Transverse colon (tissue), 4 donors: ENCODE data around the gene AUNIP. TPM values are rescaled to one million over a fixed set of nuclear protein-coding genes. Genes with fewer than 3 reads are reported as not detected.

Source experiments
- DNase-seq: peaks from one replicate; pipeline ENCODE4 v3.0.0-alpha.2; 2019
- H3K27ac ChIP-seq, 4 donors: fragments of 200-600 bp; sonication (generic); 2 replicates each; pipeline ENCODE4 v1.5.1; 2016 to 2018; ENCODE audit warnings: inconsistent platforms in 4 of 4
- H3K27me3 ChIP-seq: fragments of 200-600 bp; sonication (generic); 2 replicates; pipeline ENCODE4 v1.5.1; 2017; ENCODE audit warnings: inconsistent platforms
- H3K36me3 ChIP-seq, 4 donors: fragments of 200-600 bp; sonication (generic); 2 replicates each; pipeline ENCODE4 v1.5.1; 2017 to 2019; ENCODE audit warnings: inconsistent platforms in 4 of 4
- H3K4me1 ChIP-seq, 4 donors: fragments of 200-600 bp; sonication (generic); 2 replicates each; pipeline ENCODE4 v1.5.1; 2017 to 2020; ENCODE audit warnings: inconsistent platforms in 4 of 4
- H3K4me3 ChIP-seq, 4 donors: fragments of 200-600 bp; sonication (generic); 1 replicate in 1 of 4; 2 replicates in 3 of 4; pipeline versions ENCODE4 v1.5.1 to v1.6.1; 2017 to 2019; ENCODE audit warnings: inconsistent platforms in 4 of 4
- H3K9me3 ChIP-seq, 2 donors: fragments of 200-600 bp; sonication (generic); 2 replicates each; pipeline ENCODE4 v1.5.1; 2017 to 2019; ENCODE audit warnings: inconsistent platforms in 2 of 2
- CTCF ChIP-seq, 5 experiments: fragments of 200-600 bp in 3 of 5; fragments of 450-650 bp in 2 of 5; sonication (generic) in 3 of 5; IDR thresholded peaks; 1 replicate in 2 of 5; 2 replicates in 3 of 5; pipeline ENCODE4 v1.5.1; 2016 to 2017; ENCODE audit warnings: antibody characterized with exemption in 5 of 5, inconsistent platforms in 3 of 5, mild to moderate bottlenecking in 2 of 5, moderate library complexity in 1 of 5
- EP300 ChIP-seq: sonication (generic); formaldehyde crosslinking; IDR thresholded peaks from one replicate; pipeline ENCODE4 v1.6.1; 2017; ENCODE audit warnings: antibody characterized with exemption, low read depth
- POLR2A ChIP-seq: fragments of 450-650 bp; IDR thresholded peaks from one replicate; pipeline ENCODE4 v1.6.1; 2016; ENCODE audit warnings: antibody characterized with exemption, mild to moderate bottlenecking, moderate library complexity
- POLR2AphosphoS5 ChIP-seq, 3 donors: sonication (generic); formaldehyde crosslinking; IDR thresholded peaks; one replicate each; pipeline ENCODE4 v1.6.1; 2016; ENCODE audit warnings: antibody characterized with exemption in 3 of 3
- WGBS, 2 donors: methylation state at CpG; one replicate each; pipeline ENCODE4 v1.1.5; 2018; ENCODE audit warnings: low coverage in 1 of 2; 5-methylcytosine and 5-hydroxymethylcytosine counted together
- in situ Hi-C, 4 donors: fragments of 200-750 bp; cut with MboI; loops; one replicate each; pipeline versions ENCODE4 v1.15.0 to v1.15.1; 2017; ENCODE audit warnings: low sequenced_read_pairs in 3 of 4, low pct_ligation_motif_present in 1 of 4, low pct_unique_long_range_greater_than_20kb in 1 of 4
- intact Hi-C: fragments of 100-400 bp; cut with DNase I; formaldehyde crosslinking; loops from one replicate; pipeline ENCODE4 v1.15.1; 2023; ENCODE audit warnings: low total_unique reads
- total RNA-seq, 4 donors: library from RNA; depleted of rRNA; stranded (reverse); fragments of >200 nt; gene quantifications; one replicate each; pipeline ENCODE4 v1.1.0, GENCODE V29; 2016

Gene AUNIP
- total RNA-seq, 4 donors from 2014 or later = 0.41 TPM; not detected in 3

GRCh38 chr1:25828491-25828890 is 30.8 kb downstream of the AUNIP start:
- in situ Hi-C loops (no loop called here), intact Hi-C loops (no loop called here)
- Histone ChIP-seq H3K4me1 (no peaks in the 10 kb centered on the region), H3K4me3 (no peak overlapping the region), H3K27ac (no peak overlapping the region), H3K36me3 (peaks cover 0 to 74% (median 37%) of the 10 kb centered on the region in 4 donors), H3K9me3 (no peaks in the 10 kb centered on the region), H3K27me3 (no peaks in the 10 kb centered on the region)
- 60% methylated on average over 3 of the region's 3 CpGs; no CpG with 5 or more reads in 1 of the 2 donors for WGBS, 2 donors
- DNase-seq = no peak
- no peak for TF ChIP-seq EP300
- no peak for TF ChIP-seq CTCF (IDR thresholded peaks at IDR 0.05)
- no peak for TF ChIP-seq POLR2AphosphoS5 (IDR thresholded peaks at IDR 0.05)
- TF ChIP-seq POLR2A = no peak

DNA sequence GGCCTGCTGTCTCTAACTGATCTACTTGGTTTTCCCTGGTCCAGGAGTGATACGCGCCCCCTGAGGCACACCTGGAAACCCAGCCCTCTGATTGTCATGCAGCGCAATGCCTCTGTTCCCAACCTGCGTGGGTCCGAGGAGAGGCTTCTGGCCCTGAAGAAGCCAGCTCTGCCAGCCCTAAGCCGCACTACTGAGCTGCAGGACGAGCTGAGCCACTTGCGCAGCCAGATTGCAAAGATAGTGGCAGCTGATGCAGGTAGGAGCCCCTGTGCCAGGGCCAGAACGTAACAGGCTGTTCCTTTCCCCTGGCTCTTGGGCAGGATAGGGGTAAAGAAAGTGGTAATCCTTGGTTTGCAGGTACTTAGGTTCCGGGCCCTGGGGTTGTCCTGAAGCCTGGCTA is 32.7 kb downstream of the AUNIP start:
- Histone ChIP-seq H3K4me3 (no peak overlapping the region), H3K27ac (no peak overlapping the region), H3K9me3 (no peaks in the 10 kb centered on the region), H3K27me3 (no peaks in the 10 kb centered on the region), H3K4me1 (peaks cover 3 to 5% (median 4%) of the 10 kb centered on the region in 4 donors), H3K36me3 (peaks cover 0 to 55% (median 29%) of the 10 kb centered on the region in 4 donors)
- in situ Hi-C loops = no loop called here
- intact Hi-C loops = no loop called here
- TF ChIP-seq POLR2A = no peak
- TF ChIP-seq POLR2AphosphoS5 (IDR thresholded peaks at IDR 0.05) = no peak
- no peak for TF ChIP-seq EP300
- TF ChIP-seq CTCF (IDR thresholded peaks at IDR 0.05) = no peak
- WGBS, 2 donors = 97 to 100% methylated on average over 1 to 10 of the region's 10 CpGs
- no peak for DNase-seq

DNA sequence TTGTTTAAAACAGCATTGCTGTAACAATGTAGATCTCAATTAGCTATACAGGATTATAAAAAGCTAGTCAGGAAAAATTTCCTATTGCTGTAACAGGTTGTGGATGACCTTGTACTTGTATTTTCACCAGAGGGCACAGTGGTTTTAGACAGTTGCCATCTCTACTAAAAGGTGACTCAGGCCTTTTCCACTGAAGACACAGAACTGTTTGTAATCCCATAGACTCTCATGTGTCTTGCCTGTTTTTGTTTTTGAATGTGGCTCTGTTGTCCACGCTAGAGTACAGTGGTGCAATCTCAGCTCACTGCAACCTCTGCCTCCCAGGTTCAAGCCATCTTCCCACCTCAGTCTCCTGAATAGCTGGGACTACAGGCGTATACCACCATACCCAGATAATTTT is 33.7 kb downstream of the AUNIP start:
- intact Hi-C loops (no loop called here), in situ Hi-C loops (no loop called here)
- TF ChIP-seq POLR2A = no peak
- TF ChIP-seq POLR2AphosphoS5 (IDR thresholded peaks at IDR 0.05) = no peak
- TF ChIP-seq CTCF (IDR thresholded peaks at IDR 0.05) = no peak
- no peak for TF ChIP-seq EP300
- Histone ChIP-seq H3K27ac (no peak overlapping the region), H3K36me3 (peaks cover 0 to 46% (median 21%) of the 10 kb centered on the region in 4 donors), H3K27me3 (no peaks in the 10 kb centered on the region), H3K4me1 (peaks cover 9 to 15% (median 11%) of the 10 kb centered on the region in 4 donors), H3K9me3 (no peaks in the 10 kb centered on the region), H3K4me3 (no peak overlapping the region)
- no peak for DNase-seq
- WGBS, 2 donors = 95 to 100% methylated on average over 2 of the region's 2 CpGs

DNA sequence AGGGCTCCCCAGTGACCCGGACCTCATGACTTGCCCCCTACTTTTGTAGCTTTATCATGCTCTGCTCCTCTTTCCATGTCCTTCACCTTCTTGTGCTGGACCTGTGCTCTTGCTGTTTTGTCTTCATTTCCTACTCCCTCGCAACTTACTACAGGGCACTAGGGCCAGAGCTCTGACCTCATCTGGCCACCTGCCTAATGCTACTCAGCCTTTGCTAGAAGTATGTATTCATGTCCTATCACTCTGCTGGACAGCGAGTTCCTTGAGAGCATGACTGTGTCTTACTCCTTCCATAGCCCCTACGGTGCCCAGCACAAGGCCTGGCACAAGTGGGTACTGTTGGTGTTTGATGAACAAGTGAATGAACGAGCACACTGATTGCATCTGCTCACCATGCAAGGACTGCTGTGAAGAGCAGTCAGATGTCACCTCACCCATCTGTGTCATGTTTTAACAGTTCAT is 37.6 kb downstream of the AUNIP start:
- in situ Hi-C loops = no loop called here

More for the DNA sequence above, 37.6 kb downstream of the AUNIP start:
- 72 to 100% methylated on average over 1 to 5 of the region's 5 CpGs for WGBS, 2 donors
- Histone ChIP-seq H3K4me3 (peak overlapping the region in 2 of 4 donors; percentile 87 to 98), H3K27me3 (no peaks in the 10 kb centered on the region), H3K27ac (peak overlapping the region in 1 of 4 donors; percentile 94), H3K4me1 (peaks cover 15 to 30% (median 27%) of the 10 kb centered on the region in 4 donors), H3K36me3 (peaks cover 0 to 7% (median under 1%) of the 10 kb centered on the region in 4 donors), H3K9me3 (no peaks in the 10 kb centered on the region)
- TF ChIP-seq POLR2AphosphoS5 (IDR thresholded peaks at IDR 0.05) (no peak), CTCF (IDR thresholded peaks at IDR 0.05) (no peak), EP300 (no peak), POLR2A (no peak)
- intact Hi-C loops = no loop called here
- no peak for DNase-seq
